BE2C (cell line): Measurements from ENCODE around the gene PCAT6. TPM values are rescaled to one million over a fixed set of nuclear protein-coding genes. Genes with fewer than 3 reads are reported as not detected.

ENCODE experiments used
- DNase-seq: peaks from one replicate; pipeline ENCODE4 v3.0.0-alpha.2; 2020
- H3K27me3 ChIP-seq: fragments of 250-450 bp; sonication (Bioruptor Pico); 2 replicates; pipeline ENCODE4 v1.5.1; 2020; ENCODE audit warnings: mild to moderate bottlenecking
- H3K36me3 ChIP-seq: fragments of 250-450 bp; sonication (Bioruptor Pico); 2 replicates; pipeline ENCODE4 v1.5.1; 2020; ENCODE audit warnings: mild to moderate bottlenecking
- H3K4me1 ChIP-seq: fragments of 250-450 bp; sonication (Bioruptor Pico); 2 replicates; pipeline ENCODE4 v1.5.1; 2020
- H3K4me3 ChIP-seq: 2 replicates; pipeline ENCODE4 v1.5.1; 2011; ENCODE audit warnings: low read depth, low read length
- H3K9me3 ChIP-seq: fragments of 250-450 bp; sonication (Bioruptor Pico); 2 replicates; pipeline ENCODE4 v1.5.1; 2020
- CTCF ChIP-seq: IDR thresholded peaks from 2 replicates; pipeline ENCODE4 v1.5.1; 2012; ENCODE audit warnings: mild to moderate bottlenecking, low read depth, low read length
- polyA plus RNA-seq: library from polyadenylated mRNA; unstranded; fragments of >200 nt; gene quantifications from one replicate; pipeline ENCODE4 v1.2.1, GENCODE V29; 2012; ENCODE audit warnings: low read depth, missing spikeins; ENCODE audit not compliant: insufficient read length, insufficient read depth

The PCAT6 gene
- polyA plus RNA-seq: 0.71 TPM

DNA sequence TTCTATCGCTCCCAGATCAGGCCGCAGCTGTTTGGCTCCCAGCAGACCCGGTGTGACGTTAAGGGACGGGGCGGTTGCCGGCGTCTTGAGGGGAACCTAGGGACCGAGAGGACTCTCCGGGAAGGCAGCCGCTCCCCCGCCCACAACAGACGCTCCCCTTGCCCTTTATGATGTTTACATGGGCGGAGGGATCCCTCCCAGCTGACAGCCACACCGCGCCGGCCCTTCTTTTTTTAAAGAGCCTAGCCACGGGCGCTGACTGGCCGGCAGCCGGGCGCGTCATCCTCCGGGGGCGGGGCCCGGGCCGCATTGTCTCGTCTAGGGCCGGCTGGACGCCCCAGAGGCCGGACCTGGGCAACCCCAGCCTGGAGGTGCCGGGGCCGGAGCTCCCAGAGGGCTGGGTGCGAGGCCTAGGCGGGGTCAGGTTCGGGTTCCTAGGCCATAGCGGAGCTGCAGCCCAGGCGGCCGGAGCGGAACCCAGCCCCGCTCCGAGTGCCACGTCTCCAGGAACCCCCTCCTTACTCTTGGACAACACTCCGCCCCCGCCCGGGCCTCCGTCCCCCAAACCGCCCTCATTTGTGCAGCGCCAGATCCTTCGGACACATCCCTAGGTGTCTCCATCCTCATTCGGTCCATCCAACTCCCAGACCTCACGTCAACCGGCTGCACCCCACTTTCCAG, at the start of gene PCAT6:
Gene PCAT6 (plus strand): TSS at position 340 of the 681 bp plus-strand sequence.
- H3K4me1 ChIP-seq: no peaks in the 10 kb centered on the region; the same call in 1 of the 2 replicates
- H3K4me3 ChIP-seq: peak within 1 kb of the TSS; percentile 80
- no peaks in the 10 kb centered on the region for H3K36me3 ChIP-seq
- H3K27me3 ChIP-seq: peaks cover 6% of the 10 kb centered on the region
- DNase-seq: peak; percentile 95
- no peaks in the 10 kb centered on the region for H3K9me3 ChIP-seq
- no peak for TF ChIP-seq CTCF

DNA sequence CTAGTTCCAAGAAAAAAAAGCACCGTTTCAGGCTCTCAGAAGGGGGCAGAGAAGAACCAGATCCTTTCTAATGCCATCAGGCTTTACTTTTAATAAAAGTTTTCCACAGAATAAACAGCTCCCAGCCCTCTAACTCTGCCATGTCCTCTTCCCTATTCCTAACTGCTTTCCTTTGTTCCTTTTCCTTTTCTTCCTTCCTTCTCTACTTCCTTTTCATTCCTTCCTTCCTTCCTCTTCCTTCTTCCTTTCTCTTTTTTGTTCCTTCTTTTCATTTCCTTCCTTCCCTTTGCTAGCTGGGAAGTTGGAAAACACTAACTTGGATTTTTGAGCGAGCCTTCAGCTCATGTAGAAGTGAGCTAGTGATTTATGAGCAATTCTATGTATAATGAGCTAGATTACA, 48.7 kb upstream of the PCAT6 start:
- H3K9me3 ChIP-seq: no peaks in the 10 kb centered on the region
- H3K4me1 ChIP-seq: no peaks in the 10 kb centered on the region
- TF ChIP-seq CTCF: no peak
- no peak overlapping the region for H3K4me3 ChIP-seq
- no peaks in the 10 kb centered on the region for H3K27me3 ChIP-seq
- no peak for DNase-seq
- H3K36me3 ChIP-seq: no peaks in the 10 kb centered on the region; the same call in 1 of the 2 replicates

DNA sequence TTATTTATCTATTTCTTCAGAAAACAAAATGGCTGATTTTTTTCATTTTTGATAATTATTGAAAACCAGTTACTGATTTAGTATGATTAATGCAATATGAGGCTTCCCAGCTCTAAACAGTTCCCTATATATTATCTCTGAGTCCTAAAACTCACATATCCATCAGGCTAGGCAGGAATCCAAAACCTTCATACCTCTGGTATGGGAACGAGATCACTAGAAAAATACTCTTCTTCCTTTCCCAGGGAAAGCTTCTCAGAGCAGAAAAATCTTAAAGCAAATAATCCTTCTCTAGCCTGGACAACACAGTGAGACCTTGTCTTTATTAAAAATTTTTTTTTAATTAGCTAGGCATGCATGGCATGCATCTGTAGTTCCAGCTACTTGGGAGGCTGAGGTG, 45.0 kb upstream of the PCAT6 start:
- DNase-seq: no peak
- H3K36me3 ChIP-seq: no peaks in the 10 kb centered on the region; the same call in 1 of the 2 replicates
- TF ChIP-seq CTCF: no peak

GRCh38 chr1:202770135-202770534, 40.6 kb upstream of the PCAT6 start:
- no peaks in the 10 kb centered on the region for H3K27me3 ChIP-seq
- no peak for DNase-seq
- H3K4me1 ChIP-seq: no peaks in the 10 kb centered on the region
- no peak for TF ChIP-seq CTCF
- peaks cover 10% of the 10 kb centered on the region for H3K36me3 ChIP-seq
- no peak overlapping the region for H3K4me3 ChIP-seq
- no peaks in the 10 kb centered on the region for H3K9me3 ChIP-seq

More for the DNA sequence above, 45.0 kb upstream of the PCAT6 start:
- Histone ChIP-seq H3K4me3 (no peak overlapping the region), H3K4me1 (no peaks in the 10 kb centered on the region), H3K27me3 (no peaks in the 10 kb centered on the region), H3K9me3 (no peaks in the 10 kb centered on the region)

DNA sequence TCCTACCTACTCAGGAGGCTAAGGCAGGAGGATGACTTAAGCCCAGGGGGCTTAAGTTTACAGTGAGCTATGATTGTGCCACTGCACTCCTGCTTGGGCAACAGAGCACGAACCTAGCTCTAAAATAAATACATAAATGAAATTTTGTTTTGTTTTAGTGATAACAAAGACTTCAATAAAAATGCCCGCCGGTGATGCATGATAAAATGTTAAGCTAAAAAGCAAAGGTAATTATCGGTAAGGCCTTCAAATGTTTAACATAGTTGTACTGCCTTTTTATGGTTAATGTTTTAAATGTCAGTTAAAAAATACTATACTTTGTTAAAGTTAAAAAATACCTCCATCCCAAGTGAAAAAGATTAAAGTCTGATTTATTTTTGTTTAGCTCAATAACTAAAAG, 29.6 kb upstream of the PCAT6 start:
- H3K36me3 ChIP-seq: no peaks in the 10 kb centered on the region
- no peaks in the 10 kb centered on the region; the same call in 1 of the 2 replicates for H3K4me1 ChIP-seq
- H3K9me3 ChIP-seq: no peaks in the 10 kb centered on the region
- TF ChIP-seq CTCF: no peak
- H3K4me3 ChIP-seq: no peak overlapping the region
- no peak for DNase-seq
- H3K27me3 ChIP-seq: no peaks in the 10 kb centered on the region

DNA sequence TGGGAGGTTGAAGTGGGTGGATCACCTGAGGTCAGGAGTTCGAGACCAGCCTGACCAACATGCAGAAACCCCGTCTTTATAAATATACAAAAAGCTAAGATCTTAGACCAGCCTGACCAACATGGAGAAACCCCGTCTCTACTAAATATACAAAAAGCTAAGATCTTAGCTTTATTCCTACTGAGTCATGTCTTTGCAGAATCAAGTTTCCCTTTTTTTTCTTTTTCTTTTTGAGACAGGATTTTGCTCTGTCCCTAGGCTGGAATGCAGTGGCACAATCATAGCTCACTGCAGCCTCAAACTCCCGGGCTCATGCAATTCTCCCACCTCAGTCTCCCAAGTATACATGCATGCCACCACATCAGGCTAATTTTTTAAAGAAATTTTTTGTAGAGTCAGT, 23.9 kb upstream of the PCAT6 start:
- no peak overlapping the region for H3K4me3 ChIP-seq
- H3K36me3 ChIP-seq: no peaks in the 10 kb centered on the region
- no peak for DNase-seq
- H3K27me3 ChIP-seq: no peaks in the 10 kb centered on the region
- no peak for TF ChIP-seq CTCF
- 0 out of 2 replicates have a peak, but pooled peaks cover 2% of the 10 kb centered on the region for H3K9me3 ChIP-seq
- 0 out of 2 replicates have a peak, but pooled peaks cover 3% of the 10 kb centered on the region for H3K4me1 ChIP-seq
